Uterus (tissue), 4 donors: Measurements from ENCODE around the gene AK6. TPM values are rescaled to one million over a fixed set of nuclear protein-coding genes. Genes with fewer than 3 reads are reported as not detected.
A peak's percentile ranks its signal among the peaks of the same experiment; 100 is the strongest.
"Not testable (repeated sequence)": the region's sequence is repeated elsewhere in the genome, so short reads cannot be mapped to it uniquely, and the experiment has no call there.

Experiments used
- DNase-seq, 2 donors: peaks; one replicate each; pipeline ENCODE4 v3.0.0-alpha.2; 2019 to 2020
- H3K27ac ChIP-seq, 2 donors: fragments of 200-600 bp; sonication (generic); 1 replicate in 1 of 2; 2 replicates in 1 of 2; pipeline ENCODE4 v1.5.1; 2016 to 2018
- H3K27me3 ChIP-seq, 2 donors: fragments of 200-600 bp; sonication (generic); one replicate each; pipeline ENCODE4 v1.5.1; 2018 to 2019; ENCODE audit warnings: control low read depth in 1 of 2
- H3K36me3 ChIP-seq, 2 donors: fragments of 200-600 bp; sonication (generic); one replicate each; pipeline ENCODE4 v1.5.1; 2019; ENCODE audit warnings: control low read depth in 1 of 2
- H3K4me1 ChIP-seq, 2 donors: fragments of 200-600 bp; sonication (generic); one replicate each; pipeline ENCODE4 v1.5.1; 2018 to 2019; ENCODE audit warnings: control low read depth in 1 of 2
- H3K4me3 ChIP-seq, 2 donors: fragments of 200-600 bp; sonication (generic); 1 replicate in 1 of 2; 2 replicates in 1 of 2; pipeline ENCODE4 v1.5.1; 2018 to 2019; ENCODE audit warnings: mild to moderate bottlenecking in 1 of 2
- H3K9me3 ChIP-seq, 2 donors: fragments of 200-600 bp; sonication (generic); one replicate each; pipeline ENCODE4 v1.5.1; 2019; ENCODE audit warnings: control low read depth in 1 of 2
- POLR2A ChIP-seq, 2 donors: fragments of 450-650 bp; IDR thresholded peaks; one replicate each; pipeline ENCODE4 v1.6.1; 2016; ENCODE audit warnings: antibody characterized with exemption in 2 of 2, mild to moderate bottlenecking in 1 of 2, moderate library complexity in 1 of 2
- intact Hi-C: fragments of 100-400 bp; cut with DNase I; formaldehyde crosslinking; loops from one replicate; pipeline ENCODE4 v1.15.1; 2023; ENCODE audit warnings: low total_unique reads
- total RNA-seq, 4 donors: library from RNA; depleted of rRNA in 3 of 4; stranded (reverse); fragments of >200 nt in 3 of 4; gene quantifications; one replicate each; pipeline versions ENCODE4 v1.1.0 to v1.2.4, GENCODE V29; 2014 to 2023
- TF ChIP-seq, protein P1 (sequence below), 4 experiments: fragments of 200-600 bp in 2 of 4; fragments of 450-650 bp in 2 of 4; sonication (generic) in 2 of 4; IDR thresholded peaks; one replicate each; pipeline ENCODE4 v1.5.1; 2016 to 2019; ENCODE audit warnings: antibody characterized with exemption in 4 of 4, mild to moderate bottlenecking in 2 of 4, moderate library complexity in 1 of 4
- donor health status: DM: yes; HTN: yes; CAD: no.

The AK6 gene
- total RNA-seq, 4 donors from 2014 or later: 23.6 to 36.3 (median 28.2) TPM

DNA sequence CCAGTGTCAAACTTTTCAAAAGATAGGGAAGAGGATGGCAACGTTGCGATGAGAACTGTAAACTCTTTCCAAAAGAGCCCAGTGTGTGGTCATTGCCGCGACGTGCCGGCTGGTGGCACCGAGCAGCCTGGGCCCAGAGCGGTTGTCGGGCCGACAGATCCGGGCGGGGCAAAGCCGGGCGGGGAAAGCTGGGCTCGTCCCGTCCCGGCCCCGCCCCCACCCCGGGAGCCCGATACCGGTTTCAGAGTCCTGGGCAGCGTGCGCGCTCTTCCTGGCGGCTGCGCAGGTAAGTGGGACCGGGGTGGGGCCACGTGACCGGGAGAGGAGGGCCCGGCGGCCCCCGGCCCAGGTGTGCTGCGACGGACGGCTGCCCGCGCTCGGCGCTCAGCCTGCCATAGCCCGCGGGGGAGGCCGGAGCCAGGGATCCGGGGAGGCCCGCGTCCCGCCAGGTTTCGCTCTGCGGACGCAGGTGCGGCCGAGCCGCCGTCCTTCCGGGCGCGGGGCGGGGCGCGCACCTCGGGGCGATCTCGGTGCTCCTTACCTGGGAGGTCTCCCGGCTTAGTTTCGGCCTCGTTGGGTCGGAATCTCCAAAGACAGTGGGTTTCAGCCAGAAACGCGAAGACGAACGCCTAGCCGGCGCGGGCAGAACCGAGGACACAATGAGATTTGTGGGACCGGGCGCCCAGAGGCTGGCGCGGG, 45.7 kb upstream of the AK6 start, which contains the start of gene MARVELD2:
TSS of gene MARVELD2 (plus strand) at position 232 of the 699 bp plus-strand sequence. CDS start 4,270 bp downstream, outside the sequence.
- no peaks in the 10 kb centered on the region for H3K27me3 ChIP-seq
- TF ChIP-seq, protein P1, sequence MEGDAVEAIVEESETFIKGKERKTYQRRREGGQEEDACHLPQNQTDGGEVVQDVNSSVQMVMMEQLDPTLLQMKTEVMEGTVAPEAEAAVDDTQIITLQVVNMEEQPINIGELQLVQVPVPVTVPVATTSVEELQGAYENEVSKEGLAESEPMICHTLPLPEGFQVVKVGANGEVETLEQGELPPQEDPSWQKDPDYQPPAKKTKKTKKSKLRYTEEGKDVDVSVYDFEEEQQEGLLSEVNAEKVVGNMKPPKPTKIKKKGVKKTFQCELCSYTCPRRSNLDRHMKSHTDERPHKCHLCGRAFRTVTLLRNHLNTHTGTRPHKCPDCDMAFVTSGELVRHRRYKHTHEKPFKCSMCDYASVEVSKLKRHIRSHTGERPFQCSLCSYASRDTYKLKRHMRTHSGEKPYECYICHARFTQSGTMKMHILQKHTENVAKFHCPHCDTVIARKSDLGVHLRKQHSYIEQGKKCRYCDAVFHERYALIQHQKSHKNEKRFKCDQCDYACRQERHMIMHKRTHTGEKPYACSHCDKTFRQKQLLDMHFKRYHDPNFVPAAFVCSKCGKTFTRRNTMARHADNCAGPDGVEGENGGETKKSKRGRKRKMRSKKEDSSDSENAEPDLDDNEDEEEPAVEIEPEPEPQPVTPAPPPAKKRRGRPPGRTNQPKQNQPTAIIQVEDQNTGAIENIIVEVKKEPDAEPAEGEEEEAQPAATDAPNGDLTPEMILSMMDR (IDR thresholded peaks at IDR 0.05): no peak
- TF ChIP-seq POLR2A (IDR thresholded peaks at IDR 0.05): no peak

DNA sequence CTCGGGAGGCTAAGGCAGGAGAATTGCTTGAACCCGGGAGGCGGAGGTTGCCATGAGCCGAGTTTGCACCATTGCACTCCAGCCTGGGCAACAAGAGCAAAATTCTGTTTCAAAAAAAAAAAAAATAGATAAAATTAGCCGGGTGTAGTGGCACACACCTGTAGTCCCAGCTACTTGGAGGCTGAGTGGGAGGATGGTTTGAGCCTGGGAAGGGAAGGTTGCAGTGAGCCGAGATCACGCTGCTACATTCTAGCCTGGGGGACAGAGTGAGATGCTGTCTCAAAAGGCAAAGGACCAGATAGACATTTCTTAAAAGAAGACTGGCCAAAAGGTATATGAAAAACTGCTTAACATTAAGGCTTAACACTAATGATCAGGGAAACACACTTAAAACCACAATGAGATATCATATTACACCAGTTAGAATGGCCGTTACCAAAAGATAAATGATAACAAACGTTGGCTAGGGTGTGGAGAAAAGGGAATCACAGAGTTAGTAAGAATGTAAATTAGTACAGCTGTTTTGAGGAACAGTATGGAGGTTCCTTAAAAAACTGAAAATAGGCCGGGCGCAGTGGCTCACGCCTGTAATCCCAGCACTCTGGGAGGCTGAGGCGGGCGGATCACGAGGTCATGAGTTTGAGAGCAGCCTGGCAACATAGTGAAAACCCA, 35.5 kb upstream of the AK6 start:
- Histone ChIP-seq H3K9me3 (no peaks in the 10 kb centered on the region), H3K27me3 (no peaks in the 10 kb centered on the region), H3K4me1 (no peaks in the 10 kb centered on the region), H3K36me3 (no peaks in the 10 kb centered on the region), H3K27ac (no peak overlapping the region), H3K4me3 (no peak overlapping the region)
- intact Hi-C loops: no loop called here
- no peak for DNase-seq
- TF ChIP-seq POLR2A (IDR thresholded peaks at IDR 0.05): no peak
- TF ChIP-seq, protein P1 (IDR thresholded peaks at IDR 0.05): no peak

More for the DNA sequence above, 45.7 kb upstream of the AK6 start, which contains the start of gene MARVELD2:
- intact Hi-C loops: no loop called here
- Histone ChIP-seq H3K27ac (no peak within 1 kb of the TSS), H3K4me1 (no peaks in the 10 kb centered on the region), H3K9me3 (no peaks in the 10 kb centered on the region), H3K4me3 (peak within 1 kb of the TSS; percentile 2 to 36), H3K36me3 (no peaks in the 10 kb centered on the region)
- peak; percentile 15 to 20 for DNase-seq

DNA sequence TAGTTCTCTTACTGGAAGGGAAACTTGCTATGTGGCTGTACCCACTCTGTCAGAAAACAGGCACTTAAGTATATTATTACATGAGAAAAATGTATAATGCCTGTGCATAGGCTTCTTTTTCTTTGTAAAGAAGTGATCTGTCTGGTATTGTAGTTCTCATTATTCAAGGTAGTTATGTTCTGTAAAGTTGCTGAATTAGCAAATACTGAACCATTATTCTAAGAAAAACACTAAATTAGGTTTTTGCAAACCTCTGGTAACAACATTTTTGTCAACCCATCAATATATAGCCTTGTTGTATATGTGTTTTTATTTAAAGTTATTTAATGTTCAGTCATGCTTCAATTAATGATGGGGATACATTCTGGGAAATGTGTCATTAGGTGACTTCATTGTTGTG, 9.1 kb upstream of the AK6 start:
- Histone ChIP-seq H3K27ac (no peak overlapping the region), H3K9me3 (no peaks in the 10 kb centered on the region), H3K36me3 (no peaks in the 10 kb centered on the region), H3K27me3 (no peaks in the 10 kb centered on the region), H3K4me3 (no peak overlapping the region), H3K4me1 (no peaks in the 10 kb centered on the region)
- intact Hi-C loops: no loop called here
- no peak for DNase-seq
- TF ChIP-seq, protein P1 (IDR thresholded peaks at IDR 0.05): no peak
- TF ChIP-seq POLR2A (IDR thresholded peaks at IDR 0.05): no peak

DNA sequence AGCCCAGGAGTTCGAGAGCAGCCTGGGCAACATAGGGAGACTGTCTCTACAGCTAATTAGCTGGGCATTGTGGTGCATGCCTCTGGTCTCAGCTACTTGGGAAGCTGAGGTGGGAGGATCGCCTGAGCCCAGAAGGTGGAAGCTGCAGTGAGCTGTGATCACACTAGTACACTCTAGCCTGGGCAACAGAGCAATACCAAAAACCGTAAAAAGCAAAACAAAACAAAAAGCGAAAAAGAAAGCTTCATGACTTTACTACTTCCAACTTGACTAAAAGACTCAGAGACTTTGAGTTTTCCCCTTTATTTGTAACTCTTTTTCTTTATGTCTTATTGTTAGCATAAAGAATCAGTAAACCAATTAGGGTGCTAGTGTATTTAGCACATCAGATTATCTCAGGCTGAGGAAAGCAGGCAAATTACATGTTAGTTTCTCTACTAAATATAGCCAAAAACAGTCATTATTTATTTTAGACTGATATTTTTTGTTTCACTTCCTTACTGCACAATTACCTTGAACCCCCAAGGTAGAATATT, 5.7 kb upstream of the AK6 start:
- no peak overlapping the region for H3K4me3 ChIP-seq
- H3K4me1 ChIP-seq: no peaks in the 10 kb centered on the region
- TF ChIP-seq, protein P1 (IDR thresholded peaks at IDR 0.05): no peak
- no peak for TF ChIP-seq POLR2A (IDR thresholded peaks at IDR 0.05)
- no peaks in the 10 kb centered on the region for H3K36me3 ChIP-seq
- H3K9me3 ChIP-seq: no peaks in the 10 kb centered on the region
- intact Hi-C loops: no loop called here
- no peak overlapping the region for H3K27ac ChIP-seq
- DNase-seq: no peak
- no peaks in the 10 kb centered on the region for H3K27me3 ChIP-seq

DNA sequence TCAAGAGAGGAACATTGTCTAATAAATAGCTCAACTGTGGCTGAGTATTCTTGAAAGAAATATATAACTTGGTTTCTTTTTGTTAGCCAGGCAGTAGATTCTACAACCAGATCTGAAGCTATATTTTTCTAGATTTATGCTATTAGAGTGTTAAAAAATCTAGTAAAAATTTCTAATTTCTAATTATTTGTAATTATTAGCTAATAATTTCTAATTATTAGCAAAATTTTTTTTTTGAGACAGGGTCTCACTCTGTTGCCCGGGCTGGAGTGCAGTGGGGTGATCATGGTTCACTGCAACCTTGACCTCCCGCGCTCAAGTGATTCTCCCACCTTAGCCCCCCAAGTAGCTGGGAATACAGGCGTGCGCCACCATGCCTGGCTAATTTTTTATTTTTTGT, 3.1 kb upstream of the AK6 start:
- intact Hi-C loops: no loop called here
- H3K36me3 ChIP-seq: no peaks in the 10 kb centered on the region
- H3K27ac ChIP-seq: no peak overlapping the region
- no peak for DNase-seq
- H3K4me1 ChIP-seq: no peaks in the 10 kb centered on the region
- H3K27me3 ChIP-seq: no peaks in the 10 kb centered on the region
- H3K4me3 ChIP-seq: no peak overlapping the region
- H3K9me3 ChIP-seq: no peaks in the 10 kb centered on the region
- TF ChIP-seq POLR2A (IDR thresholded peaks at IDR 0.05): no peak
- TF ChIP-seq, protein P1 (IDR thresholded peaks at IDR 0.05): no peak

DNA sequence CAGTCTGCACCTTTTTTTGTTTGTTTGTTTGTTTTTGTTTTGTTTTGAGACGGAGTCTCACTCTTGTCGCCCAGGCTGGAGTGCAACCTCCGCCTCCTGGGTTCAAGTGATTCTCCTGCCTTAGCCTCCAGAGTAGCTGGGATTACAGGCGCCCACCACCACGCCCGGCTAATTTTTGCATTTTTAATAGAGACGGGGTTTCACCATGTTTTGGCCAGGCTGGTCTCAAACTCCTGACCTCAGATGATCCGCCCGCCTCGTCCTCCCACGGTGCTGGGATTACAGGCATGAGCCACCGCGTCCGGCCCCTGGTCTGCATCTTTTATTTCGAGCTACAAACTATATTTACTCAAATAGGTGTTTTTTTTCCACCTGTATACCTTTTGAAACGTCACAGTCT, 1.0 kb upstream of the AK6 start:
- peak overlapping the region in 1 of 2 donors; percentile 98 for H3K27ac ChIP-seq

More for the DNA sequence above, 1.0 kb upstream of the AK6 start:
- intact Hi-C loops, H3K9me3 ChIP-seq, H3K27me3 ChIP-seq, H3K4me1 ChIP-seq, H3K36me3 ChIP-seq, DNase-seq: not testable (repeated sequence)
- H3K4me3 ChIP-seq: peak overlapping the region; percentile 86 to 88
